ENCODE data around the gene NIM1K.

The NIM1K gene

GRCh38 chr5:43204958-43205357 lies 12.9 kb downstream of the NIM1K start:
- Histone ChIP-seq H3K9ac (ENCODE audit: low read length in 2 of 2) (no peak overlapping the region), H3K4me1 (ENCODE audit: control insufficient read depth, insufficient read depth, low read length) (no peaks in the 10 kb centered on the region), H3K36me3 (ENCODE audit: control insufficient read depth in 2 of 2, insufficient read depth in 2 of 2, low read length in 2 of 2) (no peaks in the 10 kb centered on the region), H3K27me3 (ENCODE audit: control insufficient read depth in 1 of 2, insufficient read depth in 2 of 2, low read length in 2 of 2) (no peaks in the 10 kb centered on the region), H3K4me3 (ENCODE audit: low read length in 2 of 2) (no peak overlapping the region), H3K9me3 (ENCODE audit: control insufficient read depth in 2 of 2, low read length in 2 of 2) (no peaks in the 10 kb centered on the region), H3K27ac (ENCODE audit: low read length) (no peak overlapping the region)

- H3K27ac ChIP-seq (ENCODE audit: low read length): no peak overlapping the region
- no peaks in the 10 kb centered on the region for H3K4me1 ChIP-seq (ENCODE audit: control insufficient read depth, insufficient read depth, low read length)
- no peaks in the 10 kb centered on the region for H3K36me3 ChIP-seq (ENCODE audit: control insufficient read depth in 2 of 2, insufficient read depth in 2 of 2, low read length in 2 of 2)
- no peak overlapping the region for H3K4me3 ChIP-seq (ENCODE audit: low read length in 2 of 2)
- H3K9ac ChIP-seq (ENCODE audit: low read length in 2 of 2): no peak overlapping the region
- no peaks in the 10 kb centered on the region for H3K27me3 ChIP-seq (ENCODE audit: control insufficient read depth in 1 of 2, insufficient read depth in 2 of 2, low read length in 2 of 2)
- H3K9me3 ChIP-seq (ENCODE audit: control insufficient read depth in 2 of 2, low read length in 2 of 2): no peaks in the 10 kb centered on the region
Measured at GRCh38 chr5:43207601-43208000, 15.6 kb downstream of the NIM1K start.

GRCh38 chr5:43208658-43209057 lies 16.6 kb downstream of the NIM1K start:
- Histone ChIP-seq H3K4me1 (ENCODE audit: control insufficient read depth, insufficient read depth, low read length) (no peaks in the 10 kb centered on the region), H3K4me3 (ENCODE audit: low read length in 2 of 2) (no peak overlapping the region), H3K9ac (ENCODE audit: low read length in 2 of 2) (no peak overlapping the region), H3K27ac (ENCODE audit: low read length) (no peak overlapping the region), H3K36me3 (ENCODE audit: control insufficient read depth in 2 of 2, insufficient read depth in 2 of 2, low read length in 2 of 2) (no peaks in the 10 kb centered on the region), H3K9me3 (ENCODE audit: control insufficient read depth in 2 of 2, low read length in 2 of 2) (no peaks in the 10 kb centered on the region), H3K27me3 (ENCODE audit: control insufficient read depth in 1 of 2, insufficient read depth in 2 of 2, low read length in 2 of 2) (no peaks in the 10 kb centered on the region)

- Histone ChIP-seq H3K4me1 (ENCODE audit: control insufficient read depth, insufficient read depth, low read length) (no peaks in the 10 kb centered on the region), H3K36me3 (ENCODE audit: control insufficient read depth in 2 of 2, insufficient read depth in 2 of 2, low read length in 2 of 2) (no peaks in the 10 kb centered on the region), H3K4me3 (ENCODE audit: low read length in 2 of 2) (no peak overlapping the region), H3K9me3 (ENCODE audit: control insufficient read depth in 2 of 2, low read length in 2 of 2) (no peaks in the 10 kb centered on the region), H3K27me3 (ENCODE audit: control insufficient read depth in 1 of 2, insufficient read depth in 2 of 2, low read length in 2 of 2) (no peaks in the 10 kb centered on the region), H3K27ac (ENCODE audit: low read length) (no peak overlapping the region), H3K9ac (ENCODE audit: low read length in 2 of 2) (no peak overlapping the region)
Measured at GRCh38 chr5:43209060-43209459, 17.0 kb downstream of the NIM1K start.

GRCh38 chr5:43209833-43210232 lies 17.8 kb downstream of the NIM1K start:
- H3K4me1 ChIP-seq (ENCODE audit: control insufficient read depth, insufficient read depth, low read length): no peaks in the 10 kb centered on the region

GRCh38 chr5:43210570-43210969 lies 18.5 kb downstream of the NIM1K start:
- Histone ChIP-seq H3K9me3 (ENCODE audit: control insufficient read depth in 2 of 2, low read length in 2 of 2) (no peaks in the 10 kb centered on the region), H3K27me3 (ENCODE audit: control insufficient read depth in 1 of 2, insufficient read depth in 2 of 2, low read length in 2 of 2) (no peaks in the 10 kb centered on the region), H3K27ac (ENCODE audit: low read length) (no peak overlapping the region), H3K36me3 (ENCODE audit: control insufficient read depth in 2 of 2, insufficient read depth in 2 of 2, low read length in 2 of 2) (no peaks in the 10 kb centered on the region), H3K4me3 (ENCODE audit: low read length in 2 of 2) (no peak overlapping the region), H3K9ac (ENCODE audit: low read length in 2 of 2) (no peak overlapping the region), H3K4me1 (ENCODE audit: control insufficient read depth, insufficient read depth, low read length) (no peaks in the 10 kb centered on the region)

More at GRCh38 chr5:43209833-43210232, 17.8 kb downstream of the NIM1K start:
- Histone ChIP-seq H3K27me3 (ENCODE audit: control insufficient read depth in 1 of 2, insufficient read depth in 2 of 2, low read length in 2 of 2) (no peaks in the 10 kb centered on the region), H3K9me3 (ENCODE audit: control insufficient read depth in 2 of 2, low read length in 2 of 2) (no peaks in the 10 kb centered on the region), H3K27ac (ENCODE audit: low read length) (no peak overlapping the region), H3K9ac (ENCODE audit: low read length in 2 of 2) (no peak overlapping the region), H3K4me3 (ENCODE audit: low read length in 2 of 2) (no peak overlapping the region), H3K36me3 (ENCODE audit: control insufficient read depth in 2 of 2, insufficient read depth in 2 of 2, low read length in 2 of 2) (no peaks in the 10 kb centered on the region)

- Histone ChIP-seq H3K27me3 (ENCODE audit: control insufficient read depth in 1 of 2, insufficient read depth in 2 of 2, low read length in 2 of 2) (no peaks in the 10 kb centered on the region), H3K27ac (ENCODE audit: low read length) (no peak overlapping the region), H3K36me3 (ENCODE audit: control insufficient read depth in 2 of 2, insufficient read depth in 2 of 2, low read length in 2 of 2) (no peaks in the 10 kb centered on the region), H3K4me3 (ENCODE audit: low read length in 2 of 2) (no peak overlapping the region), H3K9me3 (ENCODE audit: control insufficient read depth in 2 of 2, low read length in 2 of 2) (peaks cover 0 to 2% of the 10 kb centered on the region in 2 donors), H3K9ac (ENCODE audit: low read length in 2 of 2) (no peak overlapping the region), H3K4me1 (ENCODE audit: control insufficient read depth, insufficient read depth, low read length) (no peaks in the 10 kb centered on the region)
Measured at GRCh38 chr5:43213951-43214350, 21.9 kb downstream of the NIM1K start.

- H3K4me1 ChIP-seq (ENCODE audit: control insufficient read depth, insufficient read depth, low read length): no peaks in the 10 kb centered on the region
- no peaks in the 10 kb centered on the region for H3K36me3 ChIP-seq (ENCODE audit: control insufficient read depth in 2 of 2, insufficient read depth in 2 of 2, low read length in 2 of 2)
- H3K27me3 ChIP-seq (ENCODE audit: control insufficient read depth in 1 of 2, insufficient read depth in 2 of 2, low read length in 2 of 2): no peaks in the 10 kb centered on the region
- no peak overlapping the region for H3K9ac ChIP-seq (ENCODE audit: low read length in 2 of 2)
- H3K9me3 ChIP-seq (ENCODE audit: control insufficient read depth in 2 of 2, low read length in 2 of 2): peaks cover 0 to 2% of the 10 kb centered on the region in 2 donors
- no peak overlapping the region for H3K27ac ChIP-seq (ENCODE audit: low read length)
- no peak overlapping the region for H3K4me3 ChIP-seq (ENCODE audit: low read length in 2 of 2)
Measured at GRCh38 chr5:43215073-43215631, 23.1 kb downstream of the NIM1K start.

GRCh38 chr5:43216941-43217340 lies 24.9 kb downstream of the NIM1K start:
- Histone ChIP-seq H3K27ac (ENCODE audit: low read length) (no peak overlapping the region), H3K4me1 (ENCODE audit: control insufficient read depth, insufficient read depth, low read length) (no peaks in the 10 kb centered on the region), H3K4me3 (ENCODE audit: low read length in 2 of 2) (no peak overlapping the region), H3K27me3 (ENCODE audit: control insufficient read depth in 1 of 2, insufficient read depth in 2 of 2, low read length in 2 of 2) (no peaks in the 10 kb centered on the region), H3K36me3 (ENCODE audit: control insufficient read depth in 2 of 2, insufficient read depth in 2 of 2, low read length in 2 of 2) (no peaks in the 10 kb centered on the region), H3K9me3 (ENCODE audit: control insufficient read depth in 2 of 2, low read length in 2 of 2) (peaks cover 0 to 2% of the 10 kb centered on the region in 2 donors), H3K9ac (ENCODE audit: low read length in 2 of 2) (no peak overlapping the region)

- peaks cover 0 to 2% of the 10 kb centered on the region in 2 donors for H3K9me3 ChIP-seq (ENCODE audit: control insufficient read depth in 2 of 2, low read length in 2 of 2)
- no peaks in the 10 kb centered on the region for H3K27me3 ChIP-seq (ENCODE audit: control insufficient read depth in 1 of 2, insufficient read depth in 2 of 2, low read length in 2 of 2)
- no peak overlapping the region for H3K4me3 ChIP-seq (ENCODE audit: low read length in 2 of 2)
- H3K9ac ChIP-seq (ENCODE audit: low read length in 2 of 2): no peak overlapping the region
- no peaks in the 10 kb centered on the region for H3K4me1 ChIP-seq (ENCODE audit: control insufficient read depth, insufficient read depth, low read length)
- H3K36me3 ChIP-seq (ENCODE audit: control insufficient read depth in 2 of 2, insufficient read depth in 2 of 2, low read length in 2 of 2): no peaks in the 10 kb centered on the region
- H3K27ac ChIP-seq (ENCODE audit: low read length): no peak overlapping the region
Measured at GRCh38 chr5:43219120-43219519, 27.1 kb downstream of the NIM1K start.

GRCh38 chr5:43221502-43221901 lies 29.5 kb downstream of the NIM1K start:
- H3K9me3 ChIP-seq (ENCODE audit: control insufficient read depth in 2 of 2, low read length in 2 of 2): peaks cover 0 to 2% of the 10 kb centered on the region in 2 donors
- no peak overlapping the region for H3K9ac ChIP-seq (ENCODE audit: low read length in 2 of 2)
- no peaks in the 10 kb centered on the region for H3K27me3 ChIP-seq (ENCODE audit: control insufficient read depth in 1 of 2, insufficient read depth in 2 of 2, low read length in 2 of 2)
- no peak overlapping the region for H3K4me3 ChIP-seq (ENCODE audit: low read length in 2 of 2)
- H3K4me1 ChIP-seq (ENCODE audit: control insufficient read depth, insufficient read depth, low read length): no peaks in the 10 kb centered on the region
- H3K27ac ChIP-seq (ENCODE audit: low read length): no peak overlapping the region
- H3K36me3 ChIP-seq (ENCODE audit: control insufficient read depth in 2 of 2, insufficient read depth in 2 of 2, low read length in 2 of 2): no peaks in the 10 kb centered on the region
